IPS-18a (cell line): ENCODE results near the gene PTMS.
A peak's percentile ranks its signal among the peaks of the same experiment; 100 is the strongest.

Source experiments
- H3K27ac ChIP-seq: one replicate; pipeline ENCODE4 v1.5.1; 2013; ENCODE audit warnings: low read length
- H3K27me3 ChIP-seq: one replicate; pipeline ENCODE4 v1.6.1; 2013; ENCODE audit warnings: mild to moderate bottlenecking, low read length; ENCODE audit not compliant: control insufficient read depth, insufficient read depth
- H3K36me3 ChIP-seq: one replicate; pipeline ENCODE4 v1.6.1; 2013; ENCODE audit warnings: low read depth, low read length; ENCODE audit not compliant: control insufficient read depth
- H3K4me1 ChIP-seq: one replicate; pipeline ENCODE4 v1.6.1; 2013; ENCODE audit warnings: low read depth, low read length; ENCODE audit not compliant: control insufficient read depth
- H3K4me3 ChIP-seq: one replicate; pipeline ENCODE4 v1.5.1; 2013; ENCODE audit warnings: low read length
- H3K9ac ChIP-seq: one replicate; pipeline ENCODE4 v1.6.1; 2013; ENCODE audit warnings: mild to moderate bottlenecking, low read length, moderate library complexity
- H3K9me3 ChIP-seq: one replicate; pipeline ENCODE4 v1.6.1; 2013; ENCODE audit warnings: low read depth, low read length; ENCODE audit not compliant: control insufficient read depth

Gene PTMS

GRCh38 chr12:6765634-6766581 lies at the start of gene PTMS:
Gene PTMS (plus strand): TSS chr12:6766363. CDS start chr12:6766706, 343 bp downstream.
- Histone ChIP-seq H3K9me3 (no peaks in the 10 kb centered on the region), H3K27ac (peak within 1 kb of the TSS; percentile 63), H3K36me3 (peaks cover 4% of the 10 kb centered on the region), H3K4me1 (peaks cover 30% of the 10 kb centered on the region), H3K4me3 (peak within 1 kb of the TSS; percentile 80), H3K27me3 (no peaks in the 10 kb centered on the region), H3K9ac (peak within 1 kb of the TSS; percentile 47)

GRCh38 chr12:6716874-6717437 lies 49.2 kb upstream of the PTMS start:
- no peaks in the 10 kb centered on the region for H3K36me3 ChIP-seq
- H3K4me3 ChIP-seq = no peak overlapping the region
- no peak overlapping the region for H3K27ac ChIP-seq
- H3K9me3 ChIP-seq = no peaks in the 10 kb centered on the region
- no peaks in the 10 kb centered on the region for H3K27me3 ChIP-seq
- H3K9ac ChIP-seq = no peak overlapping the region
- H3K4me1 ChIP-seq = no peaks in the 10 kb centered on the region

- H3K9me3 ChIP-seq = no peaks in the 10 kb centered on the region
- no peaks in the 10 kb centered on the region for H3K36me3 ChIP-seq
- peaks cover 11% of the 10 kb centered on the region for H3K4me1 ChIP-seq
- no peak overlapping the region for H3K27ac ChIP-seq
- no peaks in the 10 kb centered on the region for H3K27me3 ChIP-seq
- H3K9ac ChIP-seq = peak overlapping the region; percentile 41
- H3K4me3 ChIP-seq = peak overlapping the region; percentile 73
Observed at GRCh38 chr12:6722863-6723262, 43.3 kb upstream of the PTMS start.

GRCh38 chr12:6723607-6724408 lies 42.4 kb upstream of the PTMS start, which contains the start of gene COPS7A:
Gene COPS7A (plus strand): TSS chr12:6724046. CDS start chr12:6724657, 611 bp downstream.
- Histone ChIP-seq H3K4me3 (peak within 1 kb of the TSS; percentile 73), H3K27me3 (no peaks in the 10 kb centered on the region), H3K9me3 (no peaks in the 10 kb centered on the region), H3K4me1 (peaks cover 11% of the 10 kb centered on the region), H3K9ac (peak within 1 kb of the TSS; percentile 74), H3K27ac (peak within 1 kb of the TSS; percentile 67), H3K36me3 (peaks cover 9% of the 10 kb centered on the region)

DNA sequence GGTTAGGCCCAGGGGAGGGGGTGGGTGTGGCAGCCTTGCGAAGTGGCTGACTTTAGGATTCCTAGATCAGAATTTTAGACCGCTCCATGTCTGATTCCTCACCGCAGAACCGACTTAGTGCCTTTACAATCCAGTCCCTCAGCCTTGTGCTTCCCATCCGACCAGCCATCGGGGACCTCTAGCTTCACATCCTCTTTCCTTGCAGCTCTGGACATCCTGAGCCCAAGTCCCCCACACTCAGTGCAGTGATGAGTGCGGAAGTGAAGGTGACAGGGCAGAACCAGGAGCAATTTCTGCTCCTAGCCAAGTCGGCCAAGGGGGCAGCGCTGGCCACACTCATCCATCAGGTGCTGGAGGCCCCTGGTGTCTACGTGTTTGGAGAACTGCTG lies 41.8 kb upstream of the PTMS start:
- H3K36me3 ChIP-seq = peaks cover 15% of the 10 kb centered on the region
- H3K9me3 ChIP-seq = no peaks in the 10 kb centered on the region
- peak overlapping the region; percentile 74 for H3K9ac ChIP-seq
- peaks cover 11% of the 10 kb centered on the region for H3K4me1 ChIP-seq
- H3K4me3 ChIP-seq = peak overlapping the region; percentile 73
- H3K27ac ChIP-seq = peak overlapping the region; percentile 67
- H3K27me3 ChIP-seq = no peaks in the 10 kb centered on the region

DNA sequence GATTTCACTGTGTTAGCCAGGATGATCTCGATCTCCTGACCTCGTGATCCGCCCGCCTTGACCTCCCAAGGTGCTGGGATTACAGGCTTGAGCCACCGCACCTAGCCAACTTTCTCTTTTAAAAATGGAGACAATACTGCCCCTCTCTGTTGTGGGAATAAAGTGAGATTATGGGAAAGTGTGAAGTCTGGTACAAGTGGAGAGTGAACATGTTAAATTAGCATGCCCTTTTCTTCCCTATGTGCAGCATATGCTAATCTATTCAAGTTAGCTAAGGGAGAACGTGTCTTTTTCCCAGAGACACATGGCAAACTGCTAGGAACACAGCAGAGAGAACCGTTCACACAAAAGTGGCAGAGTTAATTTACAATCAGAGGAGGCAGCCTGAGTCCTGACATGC lies 40.8 kb upstream of the PTMS start:
- H3K36me3 ChIP-seq = peaks cover 18% of the 10 kb centered on the region
- no peaks in the 10 kb centered on the region for H3K9me3 ChIP-seq
- H3K4me1 ChIP-seq = peaks cover 11% of the 10 kb centered on the region
- no peaks in the 10 kb centered on the region for H3K27me3 ChIP-seq
- H3K9ac ChIP-seq = no peak overlapping the region
- H3K4me3 ChIP-seq = no peak overlapping the region
- H3K27ac ChIP-seq = no peak overlapping the region

GRCh38 chr12:6729186-6729585 lies 37.0 kb upstream of the PTMS start:
- peaks cover 5% of the 10 kb centered on the region for H3K4me1 ChIP-seq
- no peaks in the 10 kb centered on the region for H3K27me3 ChIP-seq
- H3K9me3 ChIP-seq = no peaks in the 10 kb centered on the region
- H3K9ac ChIP-seq = no peak overlapping the region
- H3K27ac ChIP-seq = no peak overlapping the region
- H3K36me3 ChIP-seq = peaks cover 29% of the 10 kb centered on the region
- H3K4me3 ChIP-seq = no peak overlapping the region

DNA sequence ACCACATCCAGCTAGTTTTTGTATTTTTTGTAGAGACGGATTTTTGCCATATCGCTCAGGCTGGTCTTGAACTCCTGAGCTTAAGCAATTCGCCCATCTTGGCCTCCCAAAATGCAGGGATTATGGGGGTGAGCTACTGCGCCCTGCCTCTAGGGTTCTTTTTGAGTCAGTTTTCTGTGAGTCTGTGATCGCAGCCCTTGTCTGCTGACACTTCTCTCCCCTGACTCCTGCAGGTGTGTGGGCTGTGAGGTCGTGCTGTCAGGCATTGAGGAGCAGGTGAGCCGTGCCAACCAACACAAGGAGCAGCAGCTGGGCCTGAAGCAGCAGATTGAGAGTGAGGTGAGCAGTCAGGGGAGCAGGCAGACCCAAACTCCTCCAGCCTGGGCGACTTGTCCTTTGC lies 36.0 kb upstream of the PTMS start:
- peaks cover 33% of the 10 kb centered on the region for H3K36me3 ChIP-seq
- no peak overlapping the region for H3K4me3 ChIP-seq
- H3K27ac ChIP-seq = no peak overlapping the region
- H3K9me3 ChIP-seq = no peaks in the 10 kb centered on the region
- H3K9ac ChIP-seq = no peak overlapping the region
- no peaks in the 10 kb centered on the region for H3K27me3 ChIP-seq
- H3K4me1 ChIP-seq = no peaks in the 10 kb centered on the region

DNA sequence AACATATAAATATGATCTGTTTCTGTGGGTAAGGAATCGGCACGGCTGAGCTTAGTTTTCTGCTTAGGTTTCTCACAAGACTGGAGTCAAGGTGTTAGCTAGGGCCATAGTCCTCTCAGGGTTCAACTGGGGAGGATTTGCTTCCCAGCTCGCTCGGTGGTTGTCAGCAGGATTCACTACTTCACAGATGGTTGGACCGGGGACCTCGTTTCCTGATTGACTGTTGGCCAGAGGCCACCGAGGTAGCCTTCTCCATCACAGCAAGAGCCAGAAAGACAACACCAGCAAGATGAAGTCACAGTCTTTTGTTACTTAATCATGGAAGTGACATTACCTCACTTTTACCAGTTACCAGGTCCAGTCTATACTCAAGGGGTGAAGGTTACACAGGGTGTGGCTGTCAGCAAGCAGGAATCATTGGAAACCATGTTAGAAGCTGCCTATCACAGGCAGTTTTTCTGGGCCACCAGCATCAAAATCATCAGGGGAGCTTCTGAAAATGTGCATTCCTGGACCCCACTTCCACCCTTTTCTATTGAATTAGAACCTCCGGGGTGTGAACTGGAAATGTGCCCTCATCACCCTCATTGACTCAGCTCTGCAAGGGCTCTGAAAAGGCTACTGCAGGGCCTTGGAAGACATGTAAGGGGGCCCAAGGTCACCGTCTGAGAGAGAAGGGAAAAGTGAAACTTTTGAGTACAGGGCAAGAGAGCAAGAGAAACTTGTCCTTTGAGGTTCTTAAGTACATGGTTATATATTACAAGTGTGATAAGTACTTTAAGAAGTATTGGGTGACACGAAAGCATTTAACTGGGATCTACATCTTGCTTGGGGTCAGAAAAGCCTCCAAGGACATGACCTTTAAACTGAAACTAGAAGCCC lies 31.4 kb upstream of the PTMS start:
- no peaks in the 10 kb centered on the region for H3K27me3 ChIP-seq
- H3K9ac ChIP-seq = no peak overlapping the region
- no peak overlapping the region for H3K27ac ChIP-seq
- no peaks in the 10 kb centered on the region for H3K9me3 ChIP-seq
- no peak overlapping the region for H3K4me3 ChIP-seq
- peaks cover 16% of the 10 kb centered on the region for H3K36me3 ChIP-seq
- no peaks in the 10 kb centered on the region for H3K4me1 ChIP-seq

GRCh38 chr12:6735448-6736191 lies 30.5 kb upstream of the PTMS start:
- Histone ChIP-seq H3K9me3 (no peaks in the 10 kb centered on the region), H3K27ac (no peak overlapping the region), H3K4me1 (no peaks in the 10 kb centered on the region), H3K27me3 (no peaks in the 10 kb centered on the region), H3K36me3 (peaks cover 12% of the 10 kb centered on the region), H3K9ac (no peak overlapping the region), H3K4me3 (no peak overlapping the region)
